H1 (cell line): ENCODE measurements around the gene BABAM2. TPM values are rescaled to one million over a fixed set of nuclear protein-coding genes. Genes with fewer than 3 reads are reported as not detected.

Experiments
- CTCF ChIA-PET: fragments of 300-600 bp; sonication (Branson Sonifier 250); formaldehyde crosslinking; loops from one replicate; lab custom pipeline; 2021; ENCODE audit not compliant: partially characterized antibody; lab: Charles Lee
- POLR2A ChIA-PET: fragments of 300-600 bp; sonication (Branson Sonifier 250); formaldehyde crosslinking; loops from one replicate; lab custom pipeline; 2021; ENCODE audit warnings: inconsistent platforms; ENCODE audit not compliant: partially characterized antibody; lab: Charles Lee
- DNase-seq, 2 experiments: peaks; one replicate each; pipeline versions ENCODE4 v3.0.0 to v3.0.0-alpha.2; 2010 to 2022; ENCODE audit warnings: low spot score in 2 of 2, low read depth in 1 of 2, mixed read lengths in 1 of 2
- FAIRE-seq: peaks from 2 replicates; lab custom pipeline; 2011; peaks lifted over from hg19 to GRCh38; lab: Jason Lieb, UNC
- H2AFZ ChIP-seq: 2 replicates; pipeline ENCODE4 v1.8.1; 2012; ENCODE audit warnings: low read length, inconsistent platforms
- H2AK5ac ChIP-seq: 2 replicates; pipeline ENCODE4 v1.6.1; 2013; ENCODE audit warnings: low read depth, low read length
- H2BK120ac ChIP-seq: replicated peaks from 2 replicates; pipeline ENCODE3; 2013; ENCODE audit warnings: low read depth, low read length, inconsistent platforms
- H2BK12ac ChIP-seq: 2 replicates; pipeline ENCODE4 v1.6.1; 2013; ENCODE audit warnings: low read depth, low read length
- H2BK15ac ChIP-seq: 2 replicates; pipeline ENCODE4 v1.6.1; 2013; ENCODE audit warnings: low read length
- H2BK20ac ChIP-seq: 2 replicates; pipeline ENCODE4 v1.6.1; 2013; ENCODE audit warnings: low read length
- H2BK5ac ChIP-seq: 2 replicates; pipeline ENCODE4 v1.6.1; 2013; ENCODE audit warnings: low read depth, low read length
- H3K14ac ChIP-seq: 2 replicates; pipeline ENCODE4 v1.6.1; 2013; ENCODE audit warnings: inconsistent platforms; ENCODE audit not compliant: insufficient read length
- H3K18ac ChIP-seq: 2 replicates; pipeline ENCODE4 v1.6.1; 2013; ENCODE audit warnings: low read length; ENCODE audit errors: extremely low read depth
- H3K23ac ChIP-seq: 2 replicates; pipeline ENCODE4 v1.6.1; 2013; ENCODE audit warnings: inconsistent platforms; ENCODE audit not compliant: insufficient read length
- H3K23me2 ChIP-seq: 2 replicates; pipeline ENCODE4 v1.6.1; 2013; ENCODE audit warnings: low read depth, low read length
- H3K27ac ChIP-seq: 2 replicates; pipeline ENCODE4 v1.6.1; 2011; ENCODE audit warnings: low read depth, low read length, inconsistent platforms
- H3K27me3 ChIP-seq, 4 experiments: replicated peaks in 1 of 4; 1 replicate in 1 of 4; 2 replicates in 3 of 4; pipeline versions ENCODE4 v1.6.1 to v1.8.1; 2011 to 2013; ENCODE audit warnings: low read length in 3 of 4, mild to moderate bottlenecking in 3 of 4, inconsistent platforms in 2 of 4, mixed read lengths in 2 of 4, moderate library complexity in 1 of 4; ENCODE audit not compliant: control insufficient read depth in 3 of 4, insufficient read depth in 3 of 4; ENCODE audit errors: extremely low read depth in 1 of 4
- H3K36me3 ChIP-seq, 4 experiments: 2 replicates each; pipeline versions ENCODE4 v1.6.1 to v1.8.1; 2011 to 2013; ENCODE audit warnings: mild to moderate bottlenecking in 4 of 4, low read length in 3 of 4, moderate library complexity in 2 of 4, control low read depth in 1 of 4, inconsistent platforms in 1 of 4; ENCODE audit not compliant: insufficient read depth in 4 of 4, control insufficient read depth in 2 of 4
- H3K4ac ChIP-seq: replicated peaks from 2 replicates; pipeline ENCODE3; 2013; ENCODE audit warnings: low read length, low read depth, mixed read lengths, inconsistent platforms; ENCODE audit not compliant: insufficient read length
- H3K4me1 ChIP-seq, 4 experiments: replicated peaks in 1 of 4; 1 replicate in 1 of 4; 2 replicates in 3 of 4; pipeline versions ENCODE4 v1.6.1 to v1.8.1; 2011 to 2013; ENCODE audit warnings: low read length in 3 of 4, inconsistent platforms in 2 of 4, mixed read lengths in 1 of 4; ENCODE audit not compliant: insufficient read depth in 4 of 4, control insufficient read depth in 3 of 4
- H3K4me2 ChIP-seq, 2 experiments: 2 replicates each; pipeline versions ENCODE4 v1.6.1 to v1.8.1; 2011 to 2013; ENCODE audit warnings: low read depth in 2 of 2, low read length in 2 of 2, control low read depth in 1 of 2, inconsistent platforms in 1 of 2, mild to moderate bottlenecking in 1 of 2; ENCODE audit not compliant: insufficient read depth in 1 of 2
- H3K4me3 ChIP-seq, 4 experiments: fragments of 200-600, 300-600 bp in 1 of 4; sonication (generic), shearing (Covaris generic), sonication (Bioruptor Twin) in 1 of 4; 2 replicates each; pipeline versions ENCODE4 v1.5.1 to v1.8.1; 2011 to 2016; ENCODE audit warnings: low read length in 4 of 4, low read depth in 3 of 4, control low read depth in 2 of 4, inconsistent platforms in 2 of 4, mild to moderate bottlenecking in 2 of 4, mixed read lengths in 1 of 4, moderate library complexity in 1 of 4; ENCODE audit not compliant: insufficient read depth in 2 of 4; ENCODE audit errors: extremely low read depth in 1 of 4
- H3K56ac ChIP-seq: replicated peaks from 2 replicates; pipeline ENCODE3; 2013; ENCODE audit warnings: low read depth, mild to moderate bottlenecking, mixed read lengths, low read length, inconsistent platforms; ENCODE audit not compliant: insufficient read length
- H3K79me1 ChIP-seq: 2 replicates; pipeline ENCODE4 v1.6.1; 2013; ENCODE audit warnings: low read depth, low read length, control low read depth
- H3K79me2 ChIP-seq, 2 experiments: 2 replicates each; pipeline versions ENCODE4 v1.6.1 to v1.8.1; 2012 to 2013; ENCODE audit warnings: low read length in 2 of 2, mild to moderate bottlenecking in 2 of 2, inconsistent platforms in 1 of 2; ENCODE audit not compliant: insufficient read depth in 2 of 2, control insufficient read depth in 1 of 2
- H3K9ac ChIP-seq, 4 experiments: replicated peaks in 1 of 4; 1 replicate in 1 of 4; 2 replicates in 3 of 4; pipeline versions ENCODE4 v1.6.1 to v1.8.1; 2011 to 2013; ENCODE audit warnings: low read depth in 3 of 4, low read length in 3 of 4, control low read depth in 2 of 4, mild to moderate bottlenecking in 2 of 4, moderate library complexity in 2 of 4, inconsistent platforms in 1 of 4; ENCODE audit errors: extremely low read depth in 1 of 4
- H3K9me3 ChIP-seq, 2 experiments: 2 replicates each; pipeline versions ENCODE4 v1.6.1 to v1.8.1; 2012 to 2013; ENCODE audit warnings: mild to moderate bottlenecking in 2 of 2, moderate library complexity in 2 of 2, control low read depth in 1 of 2, inconsistent platforms in 1 of 2, low read depth in 1 of 2, low read length in 1 of 2, mixed read lengths in 1 of 2; ENCODE audit not compliant: insufficient read depth in 2 of 2
- H4K20me1 ChIP-seq, 2 experiments: replicated peaks in 1 of 2; 2 replicates each; pipeline versions ENCODE3 to v1.8.1; 2011 to 2013; ENCODE audit warnings: inconsistent platforms in 2 of 2, low read length in 2 of 2, mild to moderate bottlenecking in 1 of 2; ENCODE audit not compliant: insufficient read depth in 2 of 2, control insufficient read depth in 1 of 2
- H4K5ac ChIP-seq: 2 replicates; pipeline ENCODE4 v1.6.1; 2013; ENCODE audit warnings: low read length, low read depth, mixed read lengths, inconsistent platforms; ENCODE audit not compliant: insufficient read length
- H4K8ac ChIP-seq: 2 replicates; pipeline ENCODE4 v1.8.0; 2013; ENCODE audit warnings: mild to moderate bottlenecking, moderate library complexity, low read length, inconsistent platforms; ENCODE audit not compliant: insufficient read depth; ENCODE audit errors: extremely low read depth
- H4K91ac ChIP-seq: replicated peaks from 2 replicates; pipeline ENCODE3; 2013; ENCODE audit warnings: low read length, mixed read lengths, inconsistent platforms; ENCODE audit not compliant: insufficient read length
- CHD1 ChIP-seq: IDR thresholded peaks from 2 replicates; pipeline ENCODE4 v1.6.1; 2012; ENCODE audit warnings: low read depth, low read length, improper control_type of control experiment
- EGR1 ChIP-seq: IDR thresholded peaks from 2 replicates; pipeline ENCODE4 v1.6.1; 2011; ENCODE audit warnings: low read depth, low read length, borderline replicate concordance
- EZH2 ChIP-seq: fragments of 200-600 bp; sonication (generic); IDR thresholded peaks from 2 replicates; pipeline ENCODE4 v1.7.1; 2012; ENCODE audit warnings: low read depth, mild to moderate bottlenecking, moderate library complexity, low read length, inconsistent platforms; ENCODE audit not compliant: severe bottlenecking
- HDAC6 ChIP-seq: IDR thresholded peaks from one replicate; pipeline ENCODE4 v1.7.1; 2012; ENCODE audit warnings: low read depth, mild to moderate bottlenecking, inconsistent platforms, low read length, moderate library complexity
- SIN3A ChIP-seq, 2 experiments: IDR thresholded peaks in 1 of 2; conservative IDR thresholded peaks in 1 of 2; 2 replicates each; pipeline ENCODE4 v1.6.1; 2011 to 2012; ENCODE audit warnings: low read length in 2 of 2, improper control_type of control experiment in 1 of 2, low read depth in 1 of 2, mild to moderate bottlenecking in 1 of 2
- WGBS, 2 experiments: shearing (Covaris generic) in 1 of 2; methylation state at CpG; one replicate each; pipeline versions ENCODE4 v1.1.6 to v1.1.7; 2013 to 2015; ENCODE audit warnings: low lambda C conversion rate in 2 of 2, mixed read lengths in 2 of 2, inconsistent platforms in 1 of 2, low coverage in 1 of 2, missing lambda C conversion rate in 1 of 2; ENCODE audit not compliant: insufficient replicate concordance in 2 of 2, insufficient coverage in 1 of 2, insufficient read length in 1 of 2; ENCODE audit errors: extremely low coverage in 1 of 2, missing lambda C conversion rate in 1 of 2; 5-methylcytosine and 5-hydroxymethylcytosine counted together
- polyA plus RNA-seq, 7 experiments: library from polyadenylated mRNA; depleted of rRNA in 3 of 7; stranded (reverse) in 5 of 7; unstranded in 2 of 7; fragments of >200 nt in 5 of 7; fragments of 200-250 nt in 2 of 7; gene quantifications; 1 replicate in 5 of 7; 2 replicates in 1 of 7; 4 replicates in 1 of 7; pipeline versions ENCODE4 v1.2.1 to v1.2.3, GENCODE V29; 2011 to 2013; ENCODE audit warnings: missing spikeins in 2 of 7, mixed read lengths in 2 of 7
- total RNA-seq: library from RNA; stranded (reverse); fragmentation: NEBNext Ultra II Directional; extraction: Animal tissue kit (Norgen Biotek cat#: 25700); gene quantifications from 2 replicates; pipeline ENCODE4 v1.2.1, GENCODE V29; 2021
- TF ChIP-seq, protein P1 (sequence below): IDR thresholded peaks from 2 replicates; pipeline ENCODE4 v1.6.1; 2012; ENCODE audit warnings: inconsistent platforms

BABAM2 gene
- total and polyA plus RNA-seq, 2 of the 8 experiments (the other 6 are each of a cell fraction or from before 2014, with no cell fraction given) = 15.8 to 20.9 TPM

GRCh38 chr2:28327956-28328922 lies 437.7 kb downstream of the BABAM2 start:
- Histone ChIP-seq H3K23me2 (no peaks in the 10 kb centered on the region), H3K36me3 (no peaks in the 10 kb centered on the region), H3K4me3 (no peak overlapping the region), H4K5ac (no peak overlapping the region), H2BK20ac (no peak overlapping the region), H3K27ac (no peak overlapping the region), H3K9ac (no peak overlapping the region), H3K56ac (no peak overlapping the region), H3K4me1 (peaks cover 2 to 14% (median 8%) of the 10 kb centered on the region in 4 experiments), H3K27me3 (no peaks in the 10 kb centered on the region; a peak in 1 of 7 replicates), H3K79me2 (no peaks in the 10 kb centered on the region), H3K18ac (no peak overlapping the region), H4K91ac (no peak overlapping the region), H2BK12ac (no peak overlapping the region), H3K9me3 (no peaks in the 10 kb centered on the region), H2BK15ac (no peak overlapping the region), H2BK120ac (no peak overlapping the region), H3K4me2 (no peak overlapping the region), H4K20me1 (no peaks in the 10 kb centered on the region), H2AFZ (no peak overlapping the region), H2AK5ac (no peak overlapping the region), H3K79me1 (no peaks in the 10 kb centered on the region), H4K8ac (no peak overlapping the region), H3K14ac (no peak overlapping the region), H3K4ac (no peak overlapping the region), H3K23ac (no peak overlapping the region), H2BK5ac (no peak overlapping the region)
- ChIA-PET CTCF (interaction anchor here (1.2 kb wide), 1 partner anchor 16 kb away, joined by 3 read pairs; no protein-coding TSS in a partner anchor), POLR2A (interaction anchor here (2.1 kb wide), 1 partner anchor 9 kb away, joined by 5 read pairs; no protein-coding TSS in a partner anchor)
- FAIRE-seq (no peak), DNase-seq (no peak)
- WGBS, 2 experiments = 91% methylated on average over 14 of the region's 14 CpGs; no CpG with 5 or more reads in 1 of the 2 experiments
- TF ChIP-seq, protein P1, sequence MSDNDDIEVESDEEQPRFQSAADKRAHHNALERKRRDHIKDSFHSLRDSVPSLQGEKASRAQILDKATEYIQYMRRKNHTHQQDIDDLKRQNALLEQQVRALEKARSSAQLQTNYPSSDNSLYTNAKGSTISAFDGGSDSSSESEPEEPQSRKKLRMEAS = no peak
- TF ChIP-seq HDAC6 (no peak), CHD1 (no peak), SIN3A (conservative IDR thresholded peaks at IDR 0.05 in 1 of 2, IDR thresholded peaks at IDR 0.05 in 1 of 2; ENCODE audit: low read depth in 1 of 2, low read length in 2 of 2) (no peak), EGR1 (no peak), EZH2 (no peak)
